NB4 (cell line): ENCODE measurements around the gene GK.

Experiments
- DNase-seq: peaks from one replicate; pipeline ENCODE4 v3.0.0; 2010; ENCODE audit warnings: low read depth
- H3K4me3 ChIP-seq: one replicate; pipeline ENCODE4 v1.5.1; 2011; ENCODE audit warnings: mild to moderate bottlenecking, low read depth, low read length, moderate library complexity
- CTCF ChIP-seq: IDR thresholded peaks from one replicate; pipeline ENCODE4 v1.5.1; 2012; ENCODE audit warnings: low read depth, low read length
- MAX ChIP-seq: IDR thresholded peaks from 2 replicates; pipeline ENCODE4 v1.6.1; 2011; ENCODE audit warnings: low read depth, low read length
- MYC ChIP-seq: IDR thresholded peaks from 2 replicates; pipeline ENCODE4 v1.6.1; 2011; ENCODE audit warnings: low read depth, low read length
- POLR2A ChIP-seq: IDR thresholded peaks from 2 replicates; pipeline ENCODE4 v1.6.1; 2011; ENCODE audit warnings: mild to moderate bottlenecking; ENCODE audit not compliant: insufficient read length; ENCODE audit errors: extremely low read depth

Gene GK

GRCh38 chrX:30688641-30689040 is 35.4 kb downstream of the GK start:
- no peak for DNase-seq
- no peak for TF ChIP-seq MYC
- TF ChIP-seq POLR2A, result no peak
- no peak for TF ChIP-seq CTCF
- no peak for TF ChIP-seq MAX

GRCh38 chrX:30689116-30689515 is 35.9 kb downstream of the GK start:
- DNase-seq, result no peak
- H3K4me3 ChIP-seq, result no peak overlapping the region
- TF ChIP-seq CTCF (no peak), POLR2A (no peak), MAX (no peak), MYC (no peak)

More at GRCh38 chrX:30688641-30689040, 35.4 kb downstream of the GK start:
- H3K4me3 ChIP-seq, result no peak overlapping the region

- no peak for DNase-seq
- no peak overlapping the region for H3K4me3 ChIP-seq
- TF ChIP-seq CTCF, result no peak
- TF ChIP-seq MAX, result no peak
- no peak for TF ChIP-seq POLR2A
- TF ChIP-seq MYC, result no peak
Observed at GRCh38 chrX:30690330-30690729, 37.1 kb downstream of the GK start.

- no peak for DNase-seq
- no peak overlapping the region for H3K4me3 ChIP-seq
- TF ChIP-seq POLR2A (no peak), CTCF (no peak), MAX (no peak), MYC (no peak)
Observed at GRCh38 chrX:30693999-30694650, 40.9 kb downstream of the GK start.

- H3K4me3 ChIP-seq, result no peak overlapping the region
- TF ChIP-seq POLR2A (no peak), MAX (no peak), CTCF (no peak), MYC (no peak)
- no peak for DNase-seq
Observed at GRCh38 chrX:30702736-30703135, 49.5 kb downstream of the GK start.
